Heart left ventricle (tissue), 16 donors: ENCODE data around the gene MICAL2. TPM values are rescaled to one million over a fixed set of nuclear protein-coding genes. Genes with fewer than 3 reads are reported as not detected.

Experiments used
- ATAC-seq, 4 donors: fragments of 200-7000 bp; cut with Tn5 transposase; one replicate each; pipeline ENCODE4 v1.9.1; 2020 to 2022; ENCODE audit warnings: moderate library complexity in 4 of 4, mild to moderate bottlenecking in 3 of 4, moderate number of reproducible peaks in 1 of 4
- DNase-seq, 5 donors: peaks; one replicate each; pipeline ENCODE4 v3.0.0-alpha.2; 2020
- H3K27ac ChIP-seq, 12 donors: fragments of 200-600 bp; sonication (generic) in 4 of 12; one replicate each; pipeline versions ENCODE4 v1.5.0 to v1.8.0; 2016 to 2022; ENCODE audit warnings: mild to moderate bottlenecking in 2 of 12
- H3K27me3 ChIP-seq, 9 donors: fragments of 200-600 bp; sonication (generic) in 2 of 9; one replicate each; pipeline versions ENCODE4 v1.5.1 to v1.8.0; 2016 to 2022; ENCODE audit warnings: mild to moderate bottlenecking in 3 of 9
- H3K36me3 ChIP-seq, 9 donors: fragments of 200-600 bp; sonication (generic) in 2 of 9; one replicate each; pipeline versions ENCODE4 v1.5.0 to v1.8.0; 2018 to 2022; ENCODE audit warnings: mild to moderate bottlenecking in 2 of 9
- H3K4me1 ChIP-seq, 12 donors: fragments of 200-600 bp; sonication (generic) in 4 of 12; one replicate each; pipeline versions ENCODE4 v1.5.0 to v1.8.0; 2016 to 2022; ENCODE audit warnings: mild to moderate bottlenecking in 3 of 12
- H3K4me3 ChIP-seq, 12 donors: fragments of 200-600 bp; sonication (generic) in 4 of 12; one replicate each; pipeline versions ENCODE4 v1.5.0 to v1.8.0; 2017 to 2022; ENCODE audit warnings: mild to moderate bottlenecking in 9 of 12, moderate library complexity in 4 of 12
- H3K9me3 ChIP-seq, 12 donors: fragments of 200-600 bp; sonication (generic) in 4 of 12; one replicate each; pipeline versions ENCODE4 v1.5.0 to v1.8.0; 2016 to 2022; ENCODE audit warnings: mild to moderate bottlenecking in 1 of 12
- CTCF ChIP-seq, 12 donors: fragments of 200-600 bp; sonication (generic) in 4 of 12; IDR thresholded peaks; one replicate each; pipeline versions ENCODE4 v1.5.0 to v1.8.0; 2018 to 2022; ENCODE audit warnings: antibody characterized with exemption in 12 of 12, mild to moderate bottlenecking in 5 of 12
- POLR2A ChIP-seq, 2 donors: fragments of 450-650 bp; IDR thresholded peaks; one replicate each; pipeline ENCODE4 v1.6.1; 2017; ENCODE audit warnings: antibody characterized with exemption in 2 of 2, mild to moderate bottlenecking in 2 of 2, moderate library complexity in 2 of 2
- WGBS, 4 donors: extraction: QIAGEN DNeasy Blood & Tissue Kit in 2 of 4; methylation state at CpG; one replicate each; pipeline versions ENCODE4 v1.1.5 to v1.1.7; 2013 to 2018; 5-methylcytosine and 5-hydroxymethylcytosine counted together
- intact Hi-C, 10 donors: fragments of 100-400 bp; cut with DNase I; formaldehyde crosslinking; loops; one replicate each; pipeline versions ENCODE4 v1.11.1 to v1.14.2; 2022
- polyA plus RNA-seq, 2 donors: library from polyadenylated mRNA; stranded (reverse); fragments of 200-250 nt; gene quantifications; one replicate each; pipeline ENCODE4 v1.2.3, GENCODE V29; 2013
- total RNA-seq, 9 donors: library from RNA; depleted of rRNA in 2 of 9; stranded (reverse); fragments of >200 nt in 2 of 9; fragmentation: NEBNext Ultra II Directional in 3 of 9; extraction: Animal tissue kit (Norgen Biotek cat#: 25700) in 3 of 9; gene quantifications; one replicate each; pipeline versions ENCODE4 v1.1.0 to v1.2.4, GENCODE V29; 2016 to 2023
- donor health status: ischemic (EF 13 %, LVEDD 7.1; RV severe dilation, severe dysfunction).
- donor health status: healthy with polysubstance abuse.
- donor health status: DM: no; HTN: yes; CAD: no.
- donor health status: DM: no; HTN: no; CAD: no.
- donor health status: ischemic (EF 25% LVEDD 6.9; RV normal size, moderate dysfunction).
- donor health status: ischemic (EF 25% LVEDD 5.7; RV mildly dilated, moderate dysfunction).
- donor health status: healthy.
- donor health status: DM: yes; HTN: yes; CAD: no.
- donor health status: ischemic (EF 35%, LVEDD 5.7; RV mildly dilated, moderate dysfunction).
- donor health status: nonischemic (EF 11% LVEDD 7.7; RV severe dilation, severe dysfunction).
- donor health status: DM: yes; HTN: yes; CAD: no.
- donor health status: PGD.
- donor health status: ischemic (EF 29% LVEDD 5.4; RV normal size, mild dysfunction).
- donor health status: nonischemic (EF 23%, LVEDD 6.1; RV moderate dilation, normal function).

Gene MICAL2
- total and polyA plus RNA-seq, 11 donors = 37.6 to 110 (median 86.4) TPM

GRCh38 chr11:12083380-12083779, 27.0 kb upstream of the MICAL2 start:
- Histone ChIP-seq H3K27ac (peak overlapping the region in 1 of 12 donors; percentile 7), H3K9me3 (peaks cover 0 to 4% (median 0%) of the 10 kb centered on the region in 12 donors), H3K4me3 (no peak overlapping the region), H3K27me3 (no peaks in the 10 kb centered on the region), H3K36me3 (no peaks in the 10 kb centered on the region), H3K4me1 (peaks cover 12 to 49% (median 34%) of the 10 kb centered on the region in 12 donors)
- TF ChIP-seq CTCF (IDR thresholded peaks at IDR 0.05) (peak in 1 of 12 donors; percentile 14), POLR2A (IDR thresholded peaks at IDR 0.05) (no peak)
- WGBS, 4 donors = 81 to 95% (median 88%) methylated on average over 1 of the region's 1 CpG
- intact Hi-C loops = loop anchor here in 1 of 10 donors (10.0 kb wide), 1 partner anchor 201 kb away; no protein-coding TSS in a partner anchor
- no peak for ATAC-seq
- DNase-seq = no peak

GRCh38 chr11:12084256-12084655, 26.1 kb upstream of the MICAL2 start:
- DNase-seq (no peak), ATAC-seq (no peak)
- TF ChIP-seq CTCF (IDR thresholded peaks at IDR 0.05) (no peak), POLR2A (IDR thresholded peaks at IDR 0.05) (no peak)
- no peaks in the 10 kb centered on the region for H3K36me3 ChIP-seq
- H3K27me3 ChIP-seq = no peaks in the 10 kb centered on the region
- H3K27ac ChIP-seq = peak overlapping the region in 2 of 12 donors; percentile 7 to 84
- intact Hi-C loops = loop anchor here in 1 of 10 donors (10.0 kb wide), 1 partner anchor 201 kb away; no protein-coding TSS in a partner anchor
- peaks cover 12 to 58% (median 40%) of the 10 kb centered on the region in 12 donors for H3K4me1 ChIP-seq
- peaks cover 0 to 4% (median 0%) of the 10 kb centered on the region in 12 donors for H3K9me3 ChIP-seq
- no peak overlapping the region for H3K4me3 ChIP-seq

- no peak overlapping the region for H3K4me3 ChIP-seq
- intact Hi-C loops = loop anchor here in 8 of 10 donors (2.0 to 10.0 kb wide), 5 partner anchors 33 to 199 kb away; no protein-coding TSS in a partner anchor
- DNase-seq = no peak
- peaks cover 0 to 4% (median 0%) of the 10 kb centered on the region in 12 donors for H3K9me3 ChIP-seq
- TF ChIP-seq POLR2A (IDR thresholded peaks at IDR 0.05) (no peak), CTCF (IDR thresholded peaks at IDR 0.05) (no peak)
- peak overlapping the region; percentile 12 to 96 (median 85) for H3K27ac ChIP-seq
- WGBS, 4 donors = 59 to 73% (median 69%) methylated on average over 8 to 11 of the region's 11 CpGs
- no peak for ATAC-seq
- no peaks in the 10 kb centered on the region for H3K27me3 ChIP-seq
- no peaks in the 10 kb centered on the region for H3K36me3 ChIP-seq
- peaks cover 12 to 60% (median 51%) of the 10 kb centered on the region in 12 donors for H3K4me1 ChIP-seq
These were observed 24.8 kb upstream of the MICAL2 start for GRCh38 chr11:12085371-12086251.
